Stimulated activated CD8-positive, alpha-beta memory T cell treated with anti-CD3 and anti-CD28 coated beads, Interleukin-15, amount 100 ng/mL, for 4 hours (primary cell): ENCODE data around the gene LIFR.

Experiments
- DNase-seq, 2 donors: peaks; one replicate each; pipeline ENCODE4 v3.0.0-alpha.2; 2020; ENCODE audit warnings: low read depth in 2 of 2

The LIFR gene

GRCh38 chr5:38551030-38552017, 5.1 kb downstream of the LIFR start:
- no peak for DNase-seq

DNA sequence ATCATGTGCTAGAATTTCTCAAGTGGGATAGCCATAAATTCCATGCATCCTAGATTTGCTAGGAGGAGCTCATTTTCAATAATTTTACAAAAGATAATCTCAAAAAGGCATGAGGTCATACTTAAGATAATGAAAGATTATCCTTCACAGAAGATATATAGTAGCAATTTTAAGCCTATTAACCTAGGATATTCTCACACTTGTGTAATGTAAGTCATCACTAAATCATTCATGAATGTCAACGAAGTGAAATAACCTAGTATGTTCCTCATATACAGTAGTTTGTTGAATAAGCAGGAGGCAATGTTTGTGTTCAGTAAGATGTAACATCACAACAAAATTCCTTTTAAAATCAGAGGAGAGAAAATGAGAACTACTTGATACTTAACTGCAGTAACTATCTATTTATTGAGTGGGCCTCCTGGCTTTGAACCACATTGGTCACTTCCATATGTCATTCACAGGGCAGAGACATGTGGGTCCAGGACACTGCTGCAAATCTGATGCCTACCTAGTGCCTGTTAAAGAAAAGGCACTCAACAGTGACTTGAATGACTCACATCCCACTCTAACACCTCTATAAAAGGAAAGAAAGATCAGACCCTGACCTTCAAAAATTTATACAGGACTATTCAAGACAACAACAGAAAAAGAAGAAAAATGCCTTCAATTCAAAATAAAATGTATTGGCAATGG, 8.2 kb downstream of the LIFR start:
- DNase-seq: no peak

DNA sequence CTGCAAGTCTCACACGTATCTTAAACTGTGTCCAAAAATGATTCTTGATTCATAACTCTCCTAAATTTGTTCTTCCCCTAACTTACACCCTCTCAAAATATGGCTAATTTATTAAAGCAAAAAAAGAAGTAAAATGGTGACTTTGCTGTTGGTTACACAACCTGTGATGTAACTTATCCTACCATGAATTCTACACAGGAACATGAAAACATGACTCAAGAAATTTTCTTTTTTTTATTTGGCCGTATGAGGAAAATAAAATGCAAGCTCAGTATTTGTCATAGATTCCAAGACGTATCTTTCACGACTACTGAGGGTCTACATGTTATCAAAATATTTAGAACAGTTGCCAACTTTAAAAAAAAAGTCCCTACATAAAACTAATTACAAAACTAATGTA, 9.2 kb downstream of the LIFR start:
- DNase-seq: no peak

DNA sequence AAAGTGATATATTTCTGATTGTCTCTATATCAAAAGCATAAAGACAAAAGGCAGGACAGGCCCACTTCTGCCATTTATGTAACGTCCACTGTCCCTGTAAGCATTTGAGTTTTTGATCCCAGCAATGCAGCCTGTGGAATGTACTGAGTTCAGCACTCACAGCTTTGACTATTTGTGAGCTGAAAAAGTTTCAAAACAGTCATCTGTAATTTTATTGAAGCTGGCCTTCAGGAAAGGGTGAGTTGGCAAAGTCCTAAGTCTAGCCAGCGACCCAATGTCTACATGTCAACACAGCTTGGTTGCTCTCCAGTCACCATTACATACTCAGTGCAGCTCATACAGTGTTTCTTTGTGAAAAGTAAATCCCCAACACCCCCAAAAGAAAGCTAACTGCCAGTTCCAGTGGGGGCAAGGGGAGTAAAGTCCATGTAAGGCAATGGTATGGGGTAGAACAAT, 9.7 kb downstream of the LIFR start:
- no peak for DNase-seq

DNA sequence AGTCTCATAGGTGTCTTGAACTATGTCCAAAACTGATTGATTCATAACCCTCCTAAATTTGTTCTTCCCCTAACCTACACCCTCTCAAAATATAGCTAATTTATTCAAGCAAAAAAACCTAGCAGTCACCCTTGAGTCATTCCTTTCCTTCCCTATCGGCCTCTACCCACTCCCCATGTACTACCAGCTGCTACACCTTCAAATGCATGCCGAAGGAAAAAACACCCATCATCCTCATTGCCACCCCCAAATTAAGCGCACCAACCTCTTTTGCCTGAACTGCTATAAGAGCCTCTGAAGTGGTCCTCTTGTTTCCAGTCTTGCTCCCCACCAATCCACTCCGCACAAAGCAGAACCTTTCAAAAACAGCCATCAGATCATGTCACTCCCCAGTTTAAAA, 12.6 kb downstream of the LIFR start:
- no peak for DNase-seq

- DNase-seq: no peak
Observed at GRCh38 chr5:38543074-38543473, 13.4 kb downstream of the LIFR start.

GRCh38 chr5:38541174-38541725, 15.2 kb downstream of the LIFR start:
- DNase-seq: no peak

DNA sequence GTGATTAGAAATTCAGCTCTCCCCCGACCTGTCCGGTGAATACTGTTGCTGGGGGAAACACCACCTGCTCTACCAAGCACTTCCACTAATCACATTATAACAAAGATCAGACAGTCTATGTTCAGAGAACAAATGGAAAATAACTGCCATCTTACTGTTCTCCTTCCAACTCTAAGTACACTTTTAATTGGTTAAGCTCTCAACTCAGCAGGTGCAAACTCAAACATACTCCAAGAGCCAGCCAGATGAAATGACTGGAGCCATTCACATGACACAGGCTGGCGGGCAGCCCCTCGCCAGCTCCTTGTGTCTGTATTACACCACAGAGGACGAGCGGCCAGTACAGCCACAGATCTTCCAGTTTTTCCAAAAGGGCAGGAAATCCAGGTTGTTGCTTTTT, 16.1 kb downstream of the LIFR start:
- no peak for DNase-seq

DNA sequence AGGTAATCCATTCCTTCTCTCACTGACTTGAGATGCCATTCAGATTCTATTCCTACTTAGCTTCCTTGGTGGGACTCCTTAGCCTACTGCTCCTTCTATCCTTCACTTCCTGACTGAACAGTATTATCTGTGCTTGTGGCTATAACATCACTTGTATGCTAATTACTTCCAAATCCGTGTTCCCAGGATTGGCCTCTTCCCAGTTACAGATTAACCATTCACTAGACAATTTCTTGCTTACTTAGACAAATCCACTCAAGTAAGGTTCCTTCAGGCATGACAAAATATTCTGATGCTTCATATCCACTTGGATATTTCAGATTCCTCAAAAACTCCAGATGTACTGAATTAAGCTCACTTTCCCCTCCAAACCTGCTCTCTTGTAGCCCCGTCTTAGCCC, 18.3 kb downstream of the LIFR start:
- no peak for DNase-seq

GRCh38 chr5:38537505-38537904, 18.9 kb downstream of the LIFR start:
- DNase-seq: no peak

DNA sequence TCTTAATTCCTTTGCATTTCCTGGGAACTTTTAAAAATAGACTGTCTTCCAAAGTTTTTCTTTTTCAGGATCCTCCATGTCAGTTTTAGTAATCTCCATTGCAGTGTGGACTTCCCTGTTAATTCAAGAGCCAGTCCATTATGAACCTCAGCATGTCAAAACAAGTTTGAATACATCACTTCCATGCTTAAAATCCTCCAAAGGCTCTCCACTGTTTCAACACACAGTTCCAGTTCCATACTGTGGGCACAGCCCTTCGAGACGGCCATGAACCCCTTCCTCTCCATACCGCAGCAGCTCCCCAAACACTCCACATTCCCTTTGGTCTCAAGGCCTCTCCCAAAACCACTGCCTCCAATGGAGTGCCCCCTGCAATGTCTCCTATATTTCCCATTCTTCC, 19.5 kb downstream of the LIFR start:
- no peak for DNase-seq

DNA sequence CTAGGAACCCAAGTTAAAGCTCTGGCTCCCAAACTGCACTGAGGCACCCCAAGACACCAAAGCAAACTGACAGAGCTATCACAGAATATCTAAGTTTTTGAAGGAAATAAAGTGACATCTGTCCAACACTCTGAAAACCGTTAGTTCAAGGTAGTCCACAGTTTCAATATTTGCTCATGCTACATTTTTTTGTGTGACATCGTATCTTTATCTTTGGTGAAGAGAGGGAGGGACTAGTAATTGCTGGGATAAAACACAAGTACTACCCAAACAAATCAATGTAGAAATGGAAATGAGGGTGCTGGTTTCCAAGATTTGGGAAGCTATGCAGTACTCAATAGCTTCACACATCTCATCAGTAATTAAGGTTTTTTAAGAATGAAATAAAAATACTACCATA, 20.6 kb downstream of the LIFR start:
- DNase-seq: no peak

- DNase-seq: no peak
Observed at GRCh38 chr5:38535248-38535750, 21.1 kb downstream of the LIFR start.

- DNase-seq: no peak
Observed at GRCh38 chr5:38534156-38534453, 22.3 kb downstream of the LIFR start.

DNA sequence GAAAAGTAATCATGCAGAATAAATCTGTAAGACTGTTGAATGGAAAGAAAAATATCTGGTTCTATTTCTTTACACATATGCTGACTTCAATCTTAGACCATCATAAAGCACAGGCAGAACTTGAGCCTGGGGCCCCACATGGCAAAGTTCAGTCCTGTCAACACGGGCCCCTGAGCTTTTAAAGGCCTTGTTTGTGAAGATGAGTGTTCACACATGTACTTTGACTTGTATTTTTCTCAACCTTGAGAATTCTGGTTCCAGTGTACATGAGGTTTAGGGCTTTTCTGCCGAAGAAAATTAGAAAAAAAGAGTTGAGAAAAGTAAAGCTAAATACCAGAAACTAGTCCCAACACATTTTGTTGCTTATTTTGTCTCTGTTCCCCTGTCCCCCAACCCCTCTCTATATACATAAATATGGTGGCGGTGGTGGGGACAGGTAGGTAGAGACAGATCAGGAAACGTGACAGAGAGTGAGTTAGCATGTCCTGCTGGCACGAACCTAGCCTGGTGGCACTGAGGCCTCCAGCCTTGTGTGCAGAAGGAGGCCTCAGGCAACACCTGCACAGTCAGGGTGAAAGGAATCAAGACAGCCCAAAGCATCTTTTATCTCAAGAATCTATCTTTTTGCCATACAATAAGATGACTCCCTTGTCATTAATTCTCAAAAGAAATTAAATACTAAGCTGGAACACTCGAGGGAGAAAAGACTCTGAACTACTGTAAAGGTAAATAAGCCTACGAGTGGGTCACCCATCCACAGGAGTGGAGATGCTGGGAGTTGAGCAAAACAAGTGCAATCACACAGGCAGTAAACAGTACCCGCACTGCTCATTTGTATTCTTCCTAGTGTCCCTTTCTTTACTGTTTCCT, 22.9 kb downstream of the LIFR start:
- DNase-seq: no peak

DNA sequence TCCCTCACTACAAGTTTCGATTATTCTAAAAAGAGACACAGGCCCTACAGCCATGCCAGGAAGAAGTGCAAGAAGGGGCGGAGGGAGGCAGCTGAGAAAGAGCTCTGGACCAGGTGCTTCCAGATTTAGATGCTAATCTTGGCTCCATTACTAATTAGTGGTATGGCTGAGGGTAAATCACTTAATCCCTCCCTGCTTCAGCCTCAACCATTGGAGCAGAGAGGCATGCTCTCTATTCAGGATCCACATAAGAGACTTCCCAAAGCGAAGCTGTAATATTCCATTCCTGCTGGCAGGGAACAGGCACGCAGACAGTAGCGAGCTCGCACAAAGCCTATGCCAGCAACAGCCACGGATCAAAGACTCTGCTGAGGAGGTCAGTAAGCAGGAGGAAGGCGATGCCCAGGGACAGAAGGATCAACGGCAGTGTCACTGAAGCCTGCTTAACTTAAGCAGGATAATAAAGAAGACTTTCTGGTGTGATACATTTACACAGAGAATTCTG, 24.2 kb downstream of the LIFR start:
- DNase-seq: no peak

DNA sequence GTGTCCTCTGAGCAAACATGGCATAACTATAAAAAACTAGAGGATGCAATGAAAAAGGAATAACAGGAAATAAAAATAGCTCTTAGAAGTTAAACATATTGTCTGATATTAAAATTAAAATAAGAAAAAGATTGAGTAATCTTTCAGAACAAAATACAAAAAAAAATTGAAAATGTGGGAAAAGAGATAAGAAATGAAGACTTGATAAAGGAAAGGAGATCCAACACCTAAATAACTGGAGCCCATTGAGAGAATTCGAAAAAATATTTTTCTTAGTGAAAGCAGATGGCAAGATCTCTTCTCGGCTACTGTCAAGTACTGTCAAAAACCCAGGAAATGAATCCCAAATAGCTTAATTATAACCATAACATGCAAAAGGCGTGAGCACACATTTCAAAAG, 24.9 kb downstream of the LIFR start:
- DNase-seq: no peak

GRCh38 chr5:38529955-38530646, 26.3 kb downstream of the LIFR start:
- DNase-seq: no peak

DNA sequence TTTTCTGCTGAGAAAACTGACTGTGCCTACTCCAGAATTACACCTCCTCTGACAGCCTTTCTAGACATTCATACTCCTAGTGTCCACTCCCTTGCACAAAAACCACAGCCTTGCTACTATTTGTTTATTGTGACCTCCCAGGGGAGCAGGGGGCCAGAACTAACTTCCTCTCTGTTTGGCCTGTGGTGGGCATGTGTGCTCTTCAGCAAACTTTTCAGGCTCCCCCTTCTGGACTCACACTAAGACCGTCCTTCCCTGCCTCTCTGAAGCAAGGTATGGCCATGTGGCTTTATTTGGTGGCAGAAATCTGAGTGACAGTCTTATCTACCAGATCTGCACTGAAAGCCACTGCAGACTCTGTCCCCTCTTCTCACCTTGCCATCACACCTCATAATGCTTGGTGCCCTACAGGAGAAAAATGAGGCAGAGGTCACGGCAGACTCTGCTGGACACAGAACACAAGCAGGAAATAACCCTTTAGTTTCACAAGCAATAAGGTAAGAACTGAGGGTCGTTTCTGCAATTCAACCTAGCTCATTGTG, 28.2 kb downstream of the LIFR start:
- DNase-seq: no peak

DNA sequence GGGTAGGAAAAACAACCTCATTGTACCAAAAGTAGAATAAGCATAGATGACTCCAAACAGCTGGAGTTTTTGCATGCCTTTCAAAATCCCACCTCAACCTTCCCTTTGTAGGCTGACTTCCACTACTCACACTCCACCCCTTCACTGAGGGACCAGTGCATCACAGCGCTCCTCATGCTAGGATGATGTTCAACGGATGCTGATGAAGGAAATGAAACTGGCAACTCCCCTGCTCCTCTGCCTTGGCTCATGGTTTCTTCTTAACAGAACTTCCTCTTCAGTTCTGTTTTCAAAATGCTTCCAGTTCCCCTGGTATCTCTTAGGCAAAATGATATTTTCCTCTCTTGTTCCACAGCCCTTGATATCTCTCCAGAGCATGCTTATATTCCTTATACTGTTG, 29.0 kb downstream of the LIFR start:
- DNase-seq: no peak

DNA sequence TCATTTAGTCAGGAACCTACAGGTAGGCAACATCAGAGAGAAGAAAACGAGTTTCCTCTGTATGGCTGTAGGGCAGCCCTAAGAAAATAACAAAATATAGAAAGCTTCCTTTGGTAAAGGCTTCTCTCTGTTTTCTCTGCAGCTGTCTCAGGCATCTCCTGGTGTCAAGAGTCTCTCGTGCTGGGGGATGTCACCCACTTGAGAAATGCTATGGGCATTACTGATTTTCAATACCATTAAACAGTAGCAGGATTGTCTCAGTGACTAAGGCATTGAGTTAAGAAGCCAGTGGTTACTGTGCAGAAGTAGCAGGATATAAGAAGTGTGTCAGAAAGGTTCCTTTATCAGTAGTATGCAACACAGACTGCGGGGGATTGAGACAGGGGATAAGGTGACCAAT, 32.4 kb downstream of the LIFR start:
- DNase-seq: no peak
